Activated gamma-delta T cell treated with Interleukin-2 at 50 U/mL for 16 hours (primary cell): ENCODE results near the gene EGR1.

ENCODE experiments used
- DNase-seq: peaks from one replicate; pipeline ENCODE4 v3.0.0-alpha.2; 2020

Gene EGR1

DNA sequence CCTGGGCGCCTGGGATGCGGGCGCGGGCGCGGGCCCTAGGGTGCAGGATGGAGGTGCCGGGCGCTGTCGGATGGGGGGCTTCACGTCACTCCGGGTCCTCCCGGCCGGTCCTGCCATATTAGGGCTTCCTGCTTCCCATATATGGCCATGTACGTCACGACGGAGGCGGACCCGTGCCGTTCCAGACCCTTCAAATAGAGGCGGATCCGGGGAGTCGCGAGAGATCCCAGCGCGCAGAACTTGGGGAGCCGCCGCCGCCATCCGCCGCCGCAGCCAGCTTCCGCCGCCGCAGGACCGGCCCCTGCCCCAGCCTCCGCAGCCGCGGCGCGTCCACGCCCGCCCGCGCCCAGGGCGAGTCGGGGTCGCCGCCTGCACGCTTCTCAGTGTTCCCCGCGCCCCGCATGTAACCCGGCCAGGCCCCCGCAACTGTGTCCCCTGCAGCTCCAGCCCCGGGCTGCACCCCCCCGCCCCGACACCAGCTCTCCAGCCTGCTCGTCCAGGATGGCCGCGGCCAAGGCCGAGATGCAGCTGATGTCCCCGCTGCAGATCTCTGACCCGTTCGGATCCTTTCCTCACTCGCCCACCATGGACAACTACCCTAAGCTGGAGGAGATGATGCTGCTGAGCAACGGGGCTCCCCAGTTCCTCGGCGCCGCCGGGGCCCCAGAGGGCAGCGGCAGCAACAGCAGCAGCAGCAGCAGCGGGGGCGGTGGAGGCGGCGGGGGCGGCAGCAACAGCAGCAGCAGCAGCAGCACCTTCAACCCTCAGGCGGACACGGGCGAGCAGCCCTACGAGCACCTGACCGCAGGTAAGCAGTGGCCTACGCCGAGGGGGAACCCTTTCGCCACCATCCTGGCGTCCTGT lies at the start of gene EGR1:
TSS of gene EGR1 (plus strand) at position 219 of the 864 bp plus-strand sequence. CDS start at position 502, 283 bp downstream.
- DNase-seq, result peak; percentile 91

DNA sequence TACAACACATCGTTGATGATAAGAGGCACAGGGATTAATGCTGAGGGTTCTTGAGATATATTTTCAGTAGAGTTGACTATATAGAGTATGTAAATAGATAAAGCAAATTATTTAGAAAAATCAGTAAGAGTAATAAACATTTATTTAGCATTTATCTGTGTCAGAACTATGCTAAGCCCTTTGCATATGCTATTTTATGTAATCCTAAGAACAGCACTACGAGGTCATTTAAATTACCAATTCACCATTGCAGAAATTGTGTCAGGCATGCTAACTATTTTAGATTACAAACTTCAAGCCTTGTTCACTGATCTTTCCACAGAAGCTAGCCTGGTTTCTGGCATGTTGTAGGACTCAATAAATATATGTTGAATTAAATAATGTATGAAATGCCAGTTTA lies 46.8 kb upstream of the EGR1 start:
- DNase-seq, result no peak

DNA sequence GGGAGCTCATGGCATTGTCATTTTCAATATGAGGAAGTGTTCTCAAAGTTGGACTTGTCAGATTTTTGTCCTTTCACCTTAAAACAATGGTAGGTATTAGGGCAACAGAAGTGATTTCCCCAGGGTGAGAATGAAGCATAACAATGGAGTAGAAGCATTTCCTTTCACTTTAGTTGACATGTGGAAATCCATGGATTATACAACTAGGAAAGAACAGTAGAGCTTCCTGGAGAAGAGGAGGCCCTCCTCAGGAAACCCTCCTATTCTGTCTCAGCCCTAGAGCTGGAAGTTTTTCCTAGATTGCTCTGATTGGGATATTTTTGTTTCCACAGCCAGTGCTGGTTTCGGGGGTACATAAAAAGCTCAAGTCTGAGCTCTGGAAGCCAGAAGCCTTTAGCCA lies 40.2 kb upstream of the EGR1 start:
- DNase-seq, result no peak

DNA sequence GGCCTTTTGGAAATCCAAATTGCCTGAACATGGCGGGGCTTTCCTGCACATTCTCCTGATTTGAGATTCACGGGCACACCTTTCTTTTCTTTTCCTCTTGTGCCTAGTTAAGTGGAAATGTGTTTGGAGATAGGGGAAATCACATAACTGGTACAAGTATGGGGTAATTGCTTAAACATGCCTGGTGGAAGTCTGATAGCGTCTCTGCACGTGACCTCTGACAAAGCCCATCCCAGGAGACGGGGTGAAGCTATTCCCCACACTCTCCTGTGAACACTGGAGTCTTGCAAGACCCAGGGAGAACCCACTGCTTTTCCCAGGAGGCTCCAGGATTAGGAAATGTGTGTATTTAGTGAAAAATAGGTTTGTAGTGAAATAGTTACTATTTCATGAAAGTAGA lies 29.3 kb upstream of the EGR1 start:
- no peak for DNase-seq

DNA sequence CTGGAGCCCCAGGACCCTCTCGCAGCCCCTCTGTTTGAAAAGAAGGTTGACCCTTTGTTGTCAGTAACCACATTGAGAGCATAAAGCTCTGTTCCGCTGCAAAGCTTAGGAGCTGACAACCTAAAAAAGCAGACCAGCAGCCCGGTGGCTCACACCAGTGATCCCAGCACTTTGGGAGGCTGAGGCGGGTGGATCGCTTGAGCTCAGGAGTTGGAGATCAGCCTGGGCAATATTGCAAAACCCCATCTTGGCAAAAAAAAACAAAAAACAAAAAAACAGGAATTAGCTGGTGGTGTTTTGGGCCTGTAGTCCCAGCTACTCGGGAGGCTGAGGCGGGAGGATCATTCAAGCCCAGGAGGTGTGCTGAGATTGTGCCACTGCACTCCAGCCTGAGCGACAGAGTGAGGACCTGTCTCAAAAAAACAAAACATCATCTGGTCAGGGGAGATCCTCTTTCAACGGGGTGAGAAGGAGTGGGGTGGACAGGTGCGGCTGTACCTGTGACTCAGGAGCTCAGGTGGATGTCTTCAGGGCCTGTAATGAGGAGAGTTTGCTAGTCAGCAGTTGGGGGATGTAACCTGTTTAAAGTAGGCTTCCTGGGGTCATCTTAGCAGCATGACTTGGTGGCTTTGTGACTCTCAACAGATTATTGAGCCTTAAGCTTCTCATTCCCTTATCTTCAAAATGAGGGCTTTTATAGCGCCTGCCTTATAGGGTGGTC lies 27.1 kb upstream of the EGR1 start:
- DNase-seq, result no peak

DNA sequence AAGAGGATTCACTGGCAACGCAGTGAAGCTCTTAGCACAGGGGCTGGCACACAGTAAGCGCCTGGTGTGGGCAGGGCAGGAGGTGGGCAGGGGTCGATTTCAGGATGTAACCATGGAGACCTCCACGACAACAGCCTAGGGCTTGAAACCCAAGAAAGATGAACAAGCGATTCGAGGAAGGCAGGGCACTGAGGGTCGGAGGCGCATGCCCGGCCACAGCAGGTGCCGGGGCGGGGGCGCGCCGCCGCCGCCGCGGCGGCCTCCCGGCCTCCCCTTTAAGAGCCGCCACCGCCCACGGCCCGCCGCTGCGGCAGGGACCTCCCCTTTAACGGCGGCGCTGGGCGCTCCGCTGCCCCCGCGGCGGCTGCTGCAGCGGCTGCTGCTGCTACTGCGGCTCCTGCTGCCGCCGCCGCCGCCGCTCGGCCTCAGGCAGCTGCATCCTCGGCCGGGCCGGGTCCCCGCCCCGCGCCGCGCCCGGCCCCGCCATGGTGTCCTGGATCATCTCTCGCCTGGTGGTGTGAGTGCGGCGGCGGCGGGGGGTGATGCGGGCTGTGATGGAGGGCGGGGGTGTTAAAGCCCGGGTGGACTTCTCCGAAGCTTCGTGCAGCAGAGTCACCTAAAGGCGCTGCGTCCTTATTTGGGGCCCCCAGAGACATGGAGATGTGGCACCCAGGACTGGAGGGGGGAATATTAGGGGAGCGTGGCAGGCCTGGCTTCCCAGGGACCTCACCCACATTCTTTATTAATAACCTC lies 26.4 kb upstream of the EGR1 start, which contains the start of gene REEP2:
TSS of gene REEP2 (plus strand) at position 334 of the 753 bp plus-strand sequence. CDS start at position 486, 152 bp downstream.
- DNase-seq, result peak; percentile 51

DNA sequence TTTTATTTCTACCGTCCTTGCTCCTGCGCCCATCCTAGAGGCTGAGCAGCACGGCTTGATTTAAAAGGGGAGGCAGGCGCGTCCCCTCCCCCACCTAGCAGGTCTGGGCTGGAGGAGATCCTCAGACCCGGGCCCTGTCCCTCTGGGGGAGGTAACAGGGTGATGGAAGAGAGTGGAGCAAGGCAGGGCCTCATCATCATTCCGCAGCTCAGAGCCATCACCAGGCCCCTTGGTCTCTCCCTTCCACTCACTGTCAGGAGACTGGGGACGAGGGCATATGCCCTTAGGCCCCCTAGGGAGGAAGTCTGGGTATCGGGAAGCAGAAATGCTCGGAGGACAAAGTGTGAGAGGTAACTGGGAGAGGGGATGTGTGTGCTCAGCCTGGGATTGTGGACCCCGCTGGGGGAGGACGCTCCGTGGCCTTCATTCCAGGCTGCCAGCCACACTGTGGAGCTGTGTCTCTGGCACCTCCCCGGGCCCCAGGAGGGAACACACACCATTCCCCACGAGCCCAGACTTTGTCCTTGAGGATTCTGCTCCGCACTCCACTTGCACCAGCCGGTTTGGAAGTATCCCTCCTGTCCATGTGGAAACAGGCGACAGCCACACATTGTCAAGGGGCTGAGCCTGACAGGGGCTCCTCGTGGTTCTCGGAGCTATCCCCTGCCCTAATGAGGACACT lies 25.7 kb upstream of the EGR1 start:
- DNase-seq, result no peak

DNA sequence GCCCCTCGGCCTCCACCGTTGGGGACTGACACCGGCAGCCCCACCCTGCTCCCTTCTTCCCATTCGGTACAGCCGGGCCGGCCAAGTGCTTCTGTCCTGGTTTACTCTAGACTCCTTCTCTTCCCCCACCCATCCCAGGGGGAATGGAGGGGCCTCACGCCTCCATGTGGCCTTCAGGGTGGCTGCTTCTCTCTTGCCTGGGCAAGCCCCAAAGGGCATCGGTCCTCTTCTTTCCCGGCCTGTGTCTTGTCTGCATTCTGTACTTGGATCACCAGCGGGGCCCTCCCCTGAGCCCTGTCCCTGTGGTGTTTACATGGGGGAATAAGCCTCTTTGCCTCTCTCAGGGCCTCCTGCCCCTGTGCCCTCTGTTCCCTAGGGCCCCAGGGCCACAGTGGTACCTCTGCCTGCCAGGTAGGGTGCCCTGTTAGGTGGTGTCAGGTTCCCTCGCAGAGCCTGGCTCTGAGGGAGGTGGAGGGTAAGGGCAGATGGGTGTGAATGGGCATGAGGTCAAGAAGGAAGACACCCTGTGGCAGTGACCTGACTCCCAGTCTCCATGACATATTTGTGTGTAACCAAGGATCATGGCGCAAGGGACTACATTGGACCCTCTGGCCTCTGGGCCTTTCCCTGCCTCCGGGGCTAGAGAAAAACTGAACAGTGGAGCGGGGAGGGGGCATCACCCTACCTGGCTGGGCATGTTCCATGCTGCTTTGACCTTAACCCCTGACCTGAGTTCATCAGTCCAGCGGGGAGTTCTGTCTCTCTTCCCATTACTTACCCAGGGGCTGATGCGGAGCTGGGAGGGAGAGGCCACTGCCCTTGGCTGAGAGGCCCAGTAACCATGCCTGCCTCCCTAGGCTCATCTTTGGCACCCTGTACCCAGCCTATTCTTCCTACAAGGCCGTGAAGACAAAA lies 24.9 kb upstream of the EGR1 start:
- DNase-seq, result no peak

DNA sequence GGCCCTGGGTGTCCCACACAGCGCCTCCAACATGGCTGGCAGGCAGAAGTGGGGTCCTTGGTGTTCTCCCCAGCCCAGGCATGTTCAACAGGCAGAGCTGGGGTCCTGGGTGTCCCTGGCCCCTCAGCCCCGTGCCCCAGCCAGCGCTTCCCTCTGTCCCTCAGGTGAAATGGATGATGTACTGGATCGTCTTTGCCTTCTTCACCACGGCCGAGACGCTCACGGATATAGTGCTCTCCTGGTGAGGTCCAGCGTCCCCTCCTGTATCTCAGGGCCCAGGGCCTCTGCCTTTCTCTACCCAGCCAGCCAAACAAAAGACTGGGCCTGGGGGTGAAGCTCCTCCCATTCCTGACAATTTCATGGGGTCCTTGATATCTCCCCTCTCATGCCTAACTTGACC lies 24.1 kb upstream of the EGR1 start:
- DNase-seq, result no peak

DNA sequence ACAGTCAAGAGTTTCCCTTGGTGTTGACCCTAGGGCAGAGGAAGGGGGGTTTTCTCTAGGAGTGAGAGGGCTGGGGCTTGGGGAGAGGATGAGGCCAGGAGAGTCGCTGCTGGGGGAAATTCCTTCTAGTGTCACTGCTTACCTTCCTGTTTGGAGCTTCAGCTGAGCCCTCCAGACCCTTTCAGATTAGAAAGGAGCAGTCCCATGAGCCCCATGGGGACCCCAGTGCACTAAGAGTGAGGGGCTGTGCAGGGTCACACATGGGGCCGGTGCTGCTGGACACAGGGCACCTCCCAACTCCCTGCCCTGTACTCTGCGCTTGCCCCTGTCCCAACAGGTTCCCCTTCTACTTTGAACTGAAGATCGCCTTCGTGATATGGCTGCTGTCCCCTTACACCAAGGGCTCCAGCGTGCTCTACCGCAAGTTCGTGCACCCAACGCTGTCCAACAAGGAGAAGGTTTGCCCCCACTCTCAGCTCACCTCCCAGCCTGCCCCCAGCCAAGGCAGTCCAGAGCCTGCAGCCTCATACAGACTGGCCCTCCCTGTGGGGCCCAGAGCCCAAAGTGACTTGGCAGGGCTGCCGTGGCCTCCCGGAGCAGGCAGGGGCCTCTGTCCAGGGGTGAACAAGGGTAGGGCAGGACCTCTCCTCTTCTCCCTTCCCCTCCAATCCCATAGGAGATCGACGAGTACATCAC lies 21.1 kb upstream of the EGR1 start:
- no peak for DNase-seq

DNA sequence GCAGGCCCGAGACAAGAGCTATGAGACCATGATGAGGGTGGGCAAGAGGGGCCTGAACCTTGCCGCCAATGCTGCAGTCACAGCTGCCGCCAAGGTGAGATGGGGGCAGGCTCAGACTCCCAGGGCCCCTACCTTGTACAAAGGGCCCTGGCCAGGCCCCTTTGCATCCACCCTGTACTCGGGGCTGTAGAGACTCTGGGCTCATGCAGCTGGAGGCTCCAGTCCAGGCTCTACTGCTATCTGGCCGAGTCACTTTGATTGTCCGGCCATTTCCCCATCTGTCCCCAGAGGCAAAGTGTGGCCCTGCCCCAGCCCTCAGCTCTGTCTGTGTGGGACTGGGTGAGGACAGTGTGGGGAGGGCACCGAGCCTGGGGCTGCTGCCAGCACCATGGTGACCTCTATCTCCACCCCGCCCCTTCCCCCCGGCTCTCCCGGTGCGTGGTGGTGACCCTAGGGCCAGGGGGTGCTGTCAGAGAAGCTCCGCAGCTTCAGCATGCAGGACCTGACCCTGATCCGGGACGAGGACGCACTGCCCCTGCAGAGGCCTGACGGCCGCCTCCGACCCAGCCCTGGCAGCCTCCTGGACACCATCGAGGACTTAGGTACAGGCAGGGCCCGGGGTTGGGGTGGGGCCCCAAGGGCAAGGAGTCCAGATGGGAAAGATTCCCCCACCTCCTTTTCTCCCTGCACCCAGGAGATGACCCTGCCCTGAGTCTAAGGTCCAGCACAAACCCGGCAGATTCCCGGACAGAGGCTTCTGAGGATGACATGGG lies 20.3 kb upstream of the EGR1 start:
- no peak for DNase-seq

DNA sequence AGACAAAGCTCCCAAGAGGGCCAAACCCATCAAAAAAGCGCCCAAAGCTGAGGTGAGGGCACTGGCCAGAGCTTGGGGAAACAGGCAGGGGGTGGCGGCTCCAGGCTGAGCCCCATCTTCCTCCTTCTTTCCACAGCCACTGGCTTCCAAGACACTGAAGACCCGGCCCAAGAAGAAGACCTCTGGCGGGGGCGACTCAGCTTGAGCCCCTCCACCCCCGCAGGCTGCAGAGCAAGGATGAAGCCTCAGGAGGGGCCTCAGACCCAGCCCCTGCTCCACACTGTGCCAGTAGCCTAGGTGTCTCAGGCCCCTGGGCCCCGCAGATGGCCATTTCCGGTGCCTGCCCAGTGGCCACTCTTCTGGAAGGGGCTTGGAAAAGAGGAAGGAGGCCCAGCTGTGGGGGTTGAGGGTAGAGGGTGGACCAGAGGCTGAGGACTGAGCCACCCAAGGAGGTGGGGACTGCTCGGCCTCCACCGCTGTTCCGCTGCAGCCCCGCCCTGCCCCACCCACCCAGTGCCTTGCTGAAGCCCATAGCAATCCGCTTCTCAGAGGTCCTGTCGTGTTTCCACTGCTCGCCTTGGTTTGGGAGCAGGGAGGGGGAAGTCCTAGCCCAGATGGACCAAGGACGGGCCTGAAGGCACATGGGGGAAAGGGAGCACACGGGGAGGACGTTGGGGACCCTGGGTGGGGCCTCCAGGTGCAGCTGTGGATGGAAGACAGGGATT lies 19.6 kb upstream of the EGR1 start:
- DNase-seq, result no peak

DNA sequence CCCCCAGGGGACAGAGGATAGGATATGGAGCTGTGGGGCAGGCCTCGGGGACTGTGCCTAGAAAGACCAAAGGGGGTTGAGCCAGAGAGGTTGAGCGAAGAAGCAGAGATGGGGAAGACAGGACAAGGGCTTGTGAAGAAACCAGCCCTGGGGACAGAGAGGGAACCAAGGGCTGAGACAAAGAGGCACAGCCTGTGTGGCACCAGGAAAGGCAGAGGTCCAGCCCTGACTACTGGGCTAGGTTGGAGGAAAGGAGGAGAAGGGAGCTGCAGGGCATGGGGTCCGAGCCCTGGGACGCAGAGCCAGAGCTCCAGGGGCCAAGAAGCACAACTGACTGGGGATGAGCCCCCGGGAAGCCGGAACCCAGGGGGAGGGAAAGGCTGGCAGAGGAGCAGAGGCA lies 17.2 kb upstream of the EGR1 start:
- DNase-seq, result no peak

DNA sequence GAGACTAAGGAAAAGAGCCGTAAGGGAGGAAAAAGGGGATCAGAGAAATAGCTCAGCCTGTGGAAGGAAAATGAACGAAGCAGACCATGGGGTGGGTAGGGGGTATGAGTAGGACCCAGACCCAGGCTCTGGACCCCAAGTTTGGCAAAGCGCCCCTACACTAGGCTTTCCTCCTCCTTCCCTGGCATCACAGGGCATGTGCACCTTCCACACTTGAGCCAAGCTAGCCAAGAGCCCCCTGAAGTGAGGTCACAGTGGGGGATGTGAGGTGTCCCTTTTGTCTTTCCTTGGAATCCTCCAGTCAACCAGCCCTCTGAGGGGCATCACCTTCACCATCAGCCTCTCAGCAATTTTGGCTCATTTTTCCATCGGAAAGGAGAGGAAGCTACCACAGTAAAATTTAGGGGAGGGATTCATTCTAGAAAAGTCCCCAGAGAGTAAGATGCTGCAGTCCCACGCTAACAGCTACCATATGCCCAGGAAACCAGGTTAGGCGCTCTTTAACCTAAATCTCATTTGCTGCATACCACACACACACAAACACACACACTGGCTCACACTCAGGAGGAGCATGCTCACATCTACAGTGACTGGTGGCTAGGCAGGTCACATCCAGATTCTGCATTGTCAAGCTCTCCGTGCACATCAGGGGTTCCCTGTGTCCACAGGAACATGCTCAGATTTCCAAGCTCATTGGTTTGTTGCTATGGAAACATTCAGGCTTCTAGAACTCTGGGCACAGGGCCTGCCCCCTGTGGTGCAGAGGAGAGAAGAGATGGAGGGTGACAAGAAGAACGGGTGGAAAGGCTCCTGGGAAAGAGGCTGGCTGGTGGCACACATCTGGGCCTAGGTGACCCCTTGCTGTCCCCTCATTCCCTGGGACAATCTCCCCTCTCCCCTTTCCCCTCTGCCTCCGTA lies 16.5 kb upstream of the EGR1 start:
- no peak for DNase-seq

DNA sequence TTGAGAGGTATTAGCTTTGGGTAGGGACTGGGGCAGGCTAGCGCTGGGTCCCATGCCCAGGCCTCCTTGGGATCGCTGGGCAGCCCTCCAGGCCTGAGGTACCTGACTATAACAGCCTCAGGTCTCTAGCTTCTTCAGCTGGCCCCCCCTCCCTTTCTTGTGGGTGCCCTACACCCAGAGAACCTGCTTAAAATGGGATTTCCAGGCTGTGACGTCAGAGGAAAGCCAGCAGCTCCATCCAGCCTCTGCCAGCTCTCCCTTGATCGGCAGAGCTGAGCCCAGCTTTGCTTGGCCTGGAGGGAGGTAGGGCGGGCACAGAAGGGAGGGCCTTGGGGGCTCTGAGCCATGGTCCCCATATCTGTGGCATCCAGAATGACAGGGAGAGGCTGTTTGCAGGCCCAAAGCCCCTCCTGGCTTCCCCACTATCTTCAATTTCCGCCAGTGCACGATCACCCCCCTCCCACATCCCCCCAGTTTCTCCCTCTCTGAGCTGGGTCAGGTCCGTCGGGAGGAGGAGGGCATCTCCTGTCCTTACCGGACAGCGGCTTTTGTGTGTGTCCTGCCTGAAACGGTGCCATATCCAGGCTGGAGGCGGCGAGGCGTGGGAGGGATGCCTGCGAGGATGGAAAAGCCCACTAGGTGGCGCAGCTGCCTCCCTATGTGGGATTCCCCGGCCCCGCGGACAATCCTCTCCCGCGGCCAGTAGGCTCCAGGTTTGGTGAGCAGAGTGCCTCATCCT lies 15.6 kb upstream of the EGR1 start:
- peak; percentile 73 for DNase-seq

DNA sequence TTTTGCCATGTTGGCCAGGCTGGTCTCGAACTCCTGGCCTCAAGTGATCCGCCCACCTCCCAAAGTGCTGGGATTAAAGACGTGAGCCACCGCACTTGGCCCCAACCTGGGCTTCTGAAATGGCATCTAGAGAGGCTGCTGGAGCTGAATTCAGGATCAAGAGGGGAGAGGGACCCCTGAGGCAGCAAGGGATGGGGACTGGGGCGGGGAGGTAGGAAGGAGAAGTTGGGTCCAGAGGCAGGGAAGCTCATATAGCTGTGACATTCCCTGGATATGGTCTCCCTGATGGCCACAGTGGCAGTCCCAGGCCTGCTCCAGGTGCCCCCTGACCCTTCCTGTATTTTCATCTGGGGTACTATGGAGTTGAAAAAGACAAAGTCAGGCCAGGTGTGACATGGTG lies 14.3 kb upstream of the EGR1 start:
- no peak for DNase-seq

DNA sequence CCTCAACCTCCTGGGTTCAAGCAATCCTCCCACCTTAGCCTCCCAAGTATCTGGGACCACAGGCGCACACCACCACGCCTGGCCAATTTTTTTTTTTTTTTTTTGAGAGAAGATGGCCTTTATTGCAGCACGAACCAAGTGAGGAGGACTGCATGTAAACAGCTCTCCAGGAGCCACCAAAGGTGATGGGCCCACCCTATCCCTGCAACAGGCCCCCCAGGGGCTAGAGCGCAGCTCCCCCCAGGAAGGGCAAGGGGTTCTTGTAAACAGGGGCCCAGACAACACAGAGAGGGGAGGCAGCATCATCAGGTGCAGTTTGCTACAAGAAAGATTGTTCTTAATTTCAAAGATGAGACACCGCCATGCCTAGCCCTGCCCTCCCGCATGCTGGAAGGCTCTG lies 12.6 kb upstream of the EGR1 start:
- no peak for DNase-seq

DNA sequence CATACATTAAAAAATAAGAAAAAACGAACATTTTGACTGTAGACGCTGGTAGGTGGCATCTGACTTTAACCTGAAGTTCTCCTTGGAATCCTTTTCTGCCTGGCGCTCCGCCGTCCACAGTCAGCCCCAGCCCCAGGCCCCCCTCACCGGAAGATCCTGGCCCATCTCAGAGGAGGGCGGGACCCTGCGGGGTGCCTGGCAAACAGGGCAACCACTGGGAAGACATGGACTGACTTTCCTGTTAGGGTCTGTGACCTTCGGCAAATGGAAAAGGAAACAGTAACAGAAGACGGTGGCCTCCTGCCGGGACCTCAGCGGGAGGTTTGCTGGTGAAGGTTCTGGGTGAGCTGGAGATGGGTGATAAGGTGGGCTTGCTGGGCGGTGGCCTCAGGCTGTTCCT lies 11.7 kb upstream of the EGR1 start:
- no peak for DNase-seq
